CD4-positive, alpha-beta T cell treated with Interleukin-17A for 1 hour (primary cell): Measurements from ENCODE around the gene SLC38A10.
"Not testable (repeated sequence)": the region's sequence is repeated elsewhere in the genome, so short reads cannot be mapped to it uniquely, and the experiment has no call there.

ENCODE experiments used
- DNase-seq: peaks from one replicate; pipeline ENCODE4 v3.0.0-alpha.2; 2020

Gene SLC38A10

GRCh38 chr17:81310949-81311550 lies 15.9 kb upstream of the SLC38A10 start:
- no peak for DNase-seq

- DNase-seq = no peak
Measured at GRCh38 chr17:81309859-81310839, 15.0 kb upstream of the SLC38A10 start.

GRCh38 chr17:81309140-81309858 lies 14.2 kb upstream of the SLC38A10 start:
- peak; percentile 50 for DNase-seq

GRCh38 chr17:81308784-81309139 lies 13.7 kb upstream of the SLC38A10 start:
- DNase-seq = not testable (repeated sequence)

- no peak for DNase-seq
Measured at GRCh38 chr17:81307636-81308560, 12.8 kb upstream of the SLC38A10 start.

- no peak for DNase-seq
Measured at GRCh38 chr17:81306898-81307510, 11.9 kb upstream of the SLC38A10 start.

GRCh38 chr17:81306491-81306890 lies 11.4 kb upstream of the SLC38A10 start:
- DNase-seq = no peak

- no peak for DNase-seq
Measured at GRCh38 chr17:81305051-81305630, 10.0 kb upstream of the SLC38A10 start.

- no peak for DNase-seq
Measured at GRCh38 chr17:81304196-81305015, 9.3 kb upstream of the SLC38A10 start.

GRCh38 chr17:81303385-81303784 lies 8.3 kb upstream of the SLC38A10 start:
- no peak for DNase-seq

GRCh38 chr17:81302861-81303333 lies 7.8 kb upstream of the SLC38A10 start:
- DNase-seq = no peak

GRCh38 chr17:81302324-81302723 lies 7.2 kb upstream of the SLC38A10 start:
- DNase-seq = no peak

- DNase-seq = no peak
Measured at GRCh38 chr17:81301195-81302144, 6.4 kb upstream of the SLC38A10 start.

- DNase-seq = no peak
Measured at GRCh38 chr17:81300586-81301155, 5.6 kb upstream of the SLC38A10 start.

- DNase-seq = no peak
Measured at GRCh38 chr17:81299846-81300585, 4.9 kb upstream of the SLC38A10 start.

- DNase-seq = no peak
Measured at GRCh38 chr17:81298991-81299738, 4.1 kb upstream of the SLC38A10 start.

GRCh38 chr17:81298325-81298990 lies 3.4 kb upstream of the SLC38A10 start:
- no peak for DNase-seq
